ENCODE results near the gene PODNL1. TPM values are rescaled to one million over a fixed set of nuclear protein-coding genes. Genes with fewer than 3 reads are reported as not detected.

Gene PODNL1
- total and polyA plus RNA-seq, 2 of the 8 experiments (the other 6 are each of a cell fraction or from before 2014, with no cell fraction given) = 1.0 to 1.5 TPM

DNA sequence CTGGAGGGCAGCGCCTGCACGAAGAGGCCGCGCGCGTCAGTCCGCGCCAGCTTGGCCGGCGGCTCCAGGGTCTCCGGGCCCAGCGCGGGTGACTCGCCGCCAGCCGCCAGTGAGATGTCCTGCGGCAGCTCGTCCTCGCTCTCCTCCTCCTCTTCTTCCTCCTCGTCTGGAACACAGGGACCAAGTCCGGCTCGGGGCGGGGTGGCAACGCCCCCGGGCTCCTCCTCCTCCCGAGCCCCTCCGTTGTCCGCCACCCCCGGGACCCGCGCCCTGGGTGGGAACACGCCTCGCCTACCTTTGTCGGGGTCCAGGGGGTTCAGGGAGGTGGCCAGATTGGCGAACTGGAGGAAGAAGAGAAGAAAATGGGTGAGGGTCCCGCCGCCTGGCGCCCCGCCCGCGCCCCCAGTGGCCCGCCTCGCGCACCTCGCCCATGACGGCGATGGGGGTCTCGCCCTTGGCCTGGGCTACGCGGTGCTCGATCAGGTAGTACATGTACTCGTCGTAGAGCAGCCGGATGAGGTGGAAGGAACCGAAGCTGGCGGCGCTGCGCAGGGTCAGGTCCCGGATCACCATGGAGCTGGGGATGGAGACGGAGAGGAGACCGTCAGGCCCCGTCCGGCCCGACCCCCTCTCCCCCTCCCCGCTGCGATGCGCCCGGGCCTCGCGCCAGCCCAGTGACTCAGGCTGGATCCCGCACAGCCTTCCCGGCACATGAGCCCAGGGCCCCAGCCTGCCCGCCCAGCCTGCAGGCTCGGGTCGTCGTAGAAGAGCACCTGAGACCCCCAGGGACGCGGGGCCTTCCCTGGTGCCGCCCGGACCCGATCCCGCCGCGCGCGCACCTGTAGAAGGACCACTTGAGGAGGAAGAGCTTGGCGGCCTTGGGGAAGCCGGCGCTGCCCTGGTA, 24.7 kb upstream of the PODNL1 start:
- no peak for FAIRE-seq
- H3K9ac ChIP-seq (replicated peaks in 1 of 4; ENCODE audit: extremely low read depth in 1 of 4, low read depth in 3 of 4, low read length in 3 of 4) = peak overlapping the region; percentile 6 to 63 (median 50); a peak in 6 of 7 replicates
- H3K4ac ChIP-seq (replicated peaks; ENCODE audit: insufficient read length, low read depth, low read length) = peak overlapping the region; percentile 78
- H3K56ac ChIP-seq (replicated peaks; ENCODE audit: insufficient read length, low read depth, low read length) = no peak overlapping the region
- H2BK15ac ChIP-seq (ENCODE audit: low read length) = 0 out of 2 replicates have a peak overlapping the region, but pooled peaks have one; percentile 97
- peak overlapping the region; percentile 84; the same call in 1 of the 2 replicates for H2BK12ac ChIP-seq (ENCODE audit: low read depth, low read length)
- H4K8ac ChIP-seq (ENCODE audit: extremely low read depth, insufficient read depth, low read length) = peak overlapping the region; percentile 91; the same call in 1 of the 2 replicates
- H2BK20ac ChIP-seq (ENCODE audit: low read length) = 0 out of 2 replicates have a peak overlapping the region, but pooled peaks have one; percentile 72
- H3K18ac ChIP-seq (ENCODE audit: extremely low read depth, low read length) = peak overlapping the region; percentile 90
- H3K23ac ChIP-seq (ENCODE audit: insufficient read length) = no peak overlapping the region
- peak overlapping the region; percentile 65 for H4K91ac ChIP-seq (replicated peaks; ENCODE audit: insufficient read length, low read length)
- CTCF ChIA-PET (ENCODE audit: partially characterized antibody) = interaction anchor here (0.7 to 7.8 kb wide), 16 partner anchors 12 to 110 kb away, joined by 3 to 77 read pairs (median 4); partner anchors contain the start of genes IL27RA, MISP3 and PODNL1
- 8% methylated on average over 28 of the region's 89 CpGs; no CpG with 5 or more reads in 1 of the 2 experiments for WGBS, 2 experiments (ENCODE audit: extremely low coverage in 1 of 2, insufficient coverage in 1 of 2, insufficient read length in 1 of 2, insufficient replicate concordance in 2 of 2, low coverage in 1 of 2, low lambda C conversion rate in 2 of 2, missing lambda C conversion rate in 1 of 2)
- peaks cover 0 to 3% of the 10 kb centered on the region in 2 experiments for H4K20me1 ChIP-seq (replicated peaks in 1 of 2; ENCODE audit: control insufficient read depth in 1 of 2, insufficient read depth in 2 of 2, low read length in 2 of 2)
- peak overlapping the region; percentile 44; the same call in 1 of the 2 replicates for H2BK5ac ChIP-seq (ENCODE audit: low read depth, low read length)
- no peak overlapping the region for H2BK120ac ChIP-seq (replicated peaks; ENCODE audit: low read depth, low read length)
- H2AK5ac ChIP-seq (ENCODE audit: low read depth, low read length) = no peak overlapping the region
- peaks cover 13% of the 10 kb centered on the region; the same call in 1 of the 2 replicates for H3K23me2 ChIP-seq (ENCODE audit: low read depth, low read length)
- H3K4me2 ChIP-seq (ENCODE audit: insufficient read depth in 1 of 2, low read depth in 2 of 2, low read length in 2 of 2) = peak overlapping the region; percentile 66 to 98
- no peak overlapping the region for H4K5ac ChIP-seq (ENCODE audit: insufficient read length, low read depth, low read length)
- H3K14ac ChIP-seq (ENCODE audit: insufficient read length) = no peak overlapping the region
- peaks cover 0 to 4% (median 0%) of the 10 kb centered on the region in 4 experiments; a peak in 2 of 7 replicates for H3K27me3 ChIP-seq (replicated peaks in 1 of 4; ENCODE audit: control insufficient read depth in 3 of 4, extremely low read depth in 1 of 4, insufficient read depth in 3 of 4, low read length in 3 of 4)
- H3K9me3 ChIP-seq (ENCODE audit: insufficient read depth in 2 of 2, low read depth in 1 of 2, low read length in 1 of 2) = no peaks in the 10 kb centered on the region
- peaks cover 0 to 9% (median 4%) of the 10 kb centered on the region in 4 experiments; a peak in 4 of 7 replicates for H3K4me1 ChIP-seq (replicated peaks in 1 of 4; ENCODE audit: control insufficient read depth in 3 of 4, insufficient read depth in 4 of 4, low read length in 3 of 4)
- H3K4me3 ChIP-seq (ENCODE audit: extremely low read depth in 1 of 4, insufficient read depth in 2 of 4, low read depth in 3 of 4, low read length in 4 of 4) = peak overlapping the region; percentile 25 to 66 (median 52)
- peak in 1 of 2 experiments; percentile 74 for DNase-seq (ENCODE audit: low read depth in 1 of 2, low spot score in 2 of 2)
- H3K27ac ChIP-seq (ENCODE audit: low read depth, low read length) = no peak overlapping the region
- no peaks in the 10 kb centered on the region for H3K79me1 ChIP-seq (ENCODE audit: low read depth, low read length)
- H2AFZ ChIP-seq (ENCODE audit: low read length) = no peak overlapping the region
- H3K79me2 ChIP-seq (ENCODE audit: control insufficient read depth in 1 of 2, insufficient read depth in 2 of 2, low read length in 2 of 2) = no peaks in the 10 kb centered on the region
- peaks cover 2 to 28% (median 21%) of the 10 kb centered on the region in 4 experiments; a peak in 6 of 8 replicates for H3K36me3 ChIP-seq (ENCODE audit: control insufficient read depth in 2 of 4, insufficient read depth in 4 of 4, low read length in 3 of 4)
- POLR2A ChIA-PET (ENCODE audit: partially characterized antibody) = interaction anchor here (0.6 to 4.8 kb wide), 31 partner anchors 10 to 96 kb away, joined by 3 to 48 read pairs (median 5); partner anchors contain the start of genes BRME1, DCAF15, IL27RA and PODNL1
- TF ChIP-seq, protein P1, sequence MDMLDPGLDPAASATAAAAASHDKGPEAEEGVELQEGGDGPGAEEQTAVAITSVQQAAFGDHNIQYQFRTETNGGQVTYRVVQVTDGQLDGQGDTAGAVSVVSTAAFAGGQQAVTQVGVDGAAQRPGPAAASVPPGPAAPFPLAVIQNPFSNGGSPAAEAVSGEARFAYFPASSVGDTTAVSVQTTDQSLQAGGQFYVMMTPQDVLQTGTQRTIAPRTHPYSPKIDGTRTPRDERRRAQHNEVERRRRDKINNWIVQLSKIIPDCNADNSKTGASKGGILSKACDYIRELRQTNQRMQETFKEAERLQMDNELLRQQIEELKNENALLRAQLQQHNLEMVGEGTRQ (IDR thresholded peaks at IDR 0.05; ENCODE audit: low read length) = no peak
- TF ChIP-seq SRF (IDR thresholded peaks at IDR 0.05; ENCODE audit: low read depth, low read length) (no peak), KDM4A (IDR thresholded peaks at IDR 0.05; ENCODE audit: low read depth, low read length, severe bottlenecking) (peak; percentile 61), YY1 (IDR thresholded peaks at IDR 0.05; ENCODE audit: low read depth, low read length) (0 out of 2 replicates have a peak, but pooled peaks have one; percentile 16), GABPA (IDR thresholded peaks at IDR 0.05; ENCODE audit: borderline replicate concordance, insufficient read depth, low read length) (peak; percentile 70)

Measured in H1 (cell line).